GM21825 (cell line): ENCODE data around the gene SFTPD.
"Not testable (repeated sequence)": the region's sequence is repeated elsewhere in the genome, so short reads cannot be mapped to it uniquely, and the experiment has no call there.

Source experiments
- ATAC-seq: cut with Tn5 transposase; IDR thresholded peaks from one replicate; pipeline ENCODE4 v1.9.1; 2021; ENCODE audit warnings: mild to moderate bottlenecking, moderate library complexity; ENCODE audit not compliant: unreplicated experiment

The SFTPD gene

GRCh38 chr10:79948976-79949722 is at the start of gene SFTPD:
Gene SFTPD, minus strand, starts transcription at chr10:79949105. Its CDS starts 2,446 bp downstream, at chr10:79946659.
- ATAC-seq, result no peak

DNA sequence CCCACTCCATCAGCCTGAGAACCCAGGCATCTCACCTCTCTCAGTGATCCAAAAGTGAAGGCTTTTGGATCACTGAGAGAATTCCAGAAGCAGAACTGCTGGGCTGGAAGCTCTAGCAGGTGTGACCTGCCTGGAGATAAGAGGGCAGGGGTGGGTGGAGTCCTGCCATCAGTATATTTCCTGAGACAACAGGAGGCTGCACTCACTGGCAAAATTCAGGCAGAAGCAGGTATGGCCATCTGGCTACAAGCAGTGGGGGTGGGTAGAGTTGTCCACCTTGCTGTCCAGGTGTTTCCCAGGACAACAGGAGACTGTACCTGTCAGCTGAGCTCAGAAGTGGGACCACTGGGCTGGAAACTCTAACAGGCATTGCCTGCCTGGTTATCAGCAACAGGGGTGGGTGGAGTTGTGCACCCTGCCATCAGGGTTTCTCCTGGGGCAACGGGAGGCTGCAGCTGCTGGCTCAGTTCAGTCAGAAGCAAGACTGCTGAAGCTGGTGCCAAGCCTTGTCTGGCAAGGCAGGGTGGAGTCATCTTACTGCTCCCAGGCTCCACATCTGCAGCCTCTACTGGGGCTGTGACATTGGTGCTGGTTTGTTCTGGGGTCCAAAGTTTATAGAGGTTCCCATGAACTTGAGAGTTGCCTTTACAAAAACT is 47.2 kb upstream of the SFTPD start:
- ATAC-seq, result no peak

DNA sequence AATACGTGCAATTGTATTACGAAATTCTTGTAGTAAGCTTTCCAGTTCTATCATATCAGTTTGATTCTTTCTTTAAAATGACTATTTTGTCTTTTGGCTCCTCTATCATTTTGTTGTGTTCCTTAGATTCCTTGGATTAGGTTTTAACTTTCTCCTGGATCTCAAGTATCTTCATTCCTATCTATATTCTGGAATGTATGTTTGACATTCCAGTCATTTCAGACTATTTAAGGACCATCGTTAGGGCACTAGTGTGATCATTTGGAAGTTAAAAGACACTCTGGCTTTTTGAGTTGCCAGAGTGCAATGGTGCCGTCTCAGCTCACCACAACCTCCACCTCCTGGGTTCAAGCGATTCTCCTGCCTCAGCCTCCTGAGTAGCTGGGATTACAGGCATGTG is 45.7 kb upstream of the SFTPD start:
- ATAC-seq, result no peak

DNA sequence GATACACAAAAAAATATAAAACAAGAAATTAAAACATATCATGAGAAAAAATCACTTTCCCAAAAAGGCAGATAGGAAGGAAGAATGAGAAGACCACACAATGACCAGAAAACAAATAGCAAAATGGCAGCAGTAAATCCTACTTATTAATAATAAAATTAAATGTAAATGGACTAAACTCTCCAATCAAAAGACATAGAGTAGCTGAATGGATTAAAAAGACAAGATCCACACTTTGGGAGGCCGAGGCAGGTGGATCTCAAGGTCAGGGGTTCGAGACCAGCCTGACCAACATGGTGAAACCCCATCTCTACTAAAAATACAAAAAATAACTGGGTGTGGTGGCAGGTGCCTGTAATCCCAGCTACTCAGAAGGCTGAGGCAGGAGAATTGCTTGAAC is 39.3 kb upstream of the SFTPD start:
- not testable (repeated sequence) for ATAC-seq

GRCh38 chr10:79986661-79987060 is 37.8 kb upstream of the SFTPD start:
- ATAC-seq, result not testable (repeated sequence)

DNA sequence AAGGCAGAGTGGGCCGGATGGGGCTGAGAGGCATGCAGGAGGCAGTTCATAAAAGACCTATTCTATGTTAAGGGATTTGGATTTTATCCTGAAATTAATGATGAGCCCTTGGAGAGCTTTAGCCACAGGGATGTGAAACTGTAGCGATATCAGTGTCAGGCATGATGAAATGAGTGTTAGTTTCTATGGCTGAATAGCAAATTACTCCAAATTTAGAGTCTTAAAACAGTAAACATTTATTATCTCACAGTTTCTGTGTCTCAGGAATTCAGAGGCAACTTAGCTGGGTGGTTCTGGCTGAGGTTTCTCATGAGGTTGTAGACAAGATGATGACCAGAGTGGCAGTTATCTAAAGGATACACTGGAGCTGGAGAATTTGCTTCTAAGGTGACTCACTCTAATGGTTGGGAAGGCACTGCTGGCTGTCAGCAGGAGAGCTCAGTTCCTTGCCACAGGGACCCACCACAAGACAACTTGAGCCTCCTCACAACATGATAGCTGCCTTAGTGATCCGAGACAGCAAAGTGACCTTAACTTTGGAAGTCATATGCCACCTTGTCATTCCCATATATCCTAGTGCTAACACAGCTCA is 36.7 kb upstream of the SFTPD start:
- ATAC-seq, result no peak

GRCh38 chr10:79984851-79985250 is 35.9 kb upstream of the SFTPD start:
- ATAC-seq, result no peak

GRCh38 chr10:79983286-79983909 is 34.5 kb upstream of the SFTPD start:
- no peak for ATAC-seq

GRCh38 chr10:79982861-79983260 is 34.0 kb upstream of the SFTPD start:
- ATAC-seq, result no peak

DNA sequence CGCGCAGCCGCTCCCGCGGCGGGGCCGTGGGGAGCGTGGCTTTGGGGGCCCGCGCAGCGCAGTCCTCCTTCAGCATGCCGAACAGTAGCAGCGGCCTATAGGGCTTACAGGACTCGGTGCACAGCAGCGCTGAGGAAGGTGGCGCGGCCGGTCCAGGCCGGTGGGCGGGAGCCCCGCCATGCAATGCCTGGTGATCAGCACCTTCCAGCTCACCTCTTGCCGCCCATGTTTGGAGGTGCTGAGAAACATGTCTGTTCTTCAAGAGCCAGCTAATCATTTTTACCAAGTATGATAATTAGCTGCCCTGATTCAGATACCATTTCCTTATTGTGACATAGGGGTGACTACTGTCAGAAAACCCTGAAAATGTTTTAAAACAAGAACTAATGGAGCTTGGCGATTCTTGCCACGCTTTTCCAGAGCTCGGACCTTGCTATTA is 33.5 kb upstream of the SFTPD start:
- ATAC-seq, result no peak

DNA sequence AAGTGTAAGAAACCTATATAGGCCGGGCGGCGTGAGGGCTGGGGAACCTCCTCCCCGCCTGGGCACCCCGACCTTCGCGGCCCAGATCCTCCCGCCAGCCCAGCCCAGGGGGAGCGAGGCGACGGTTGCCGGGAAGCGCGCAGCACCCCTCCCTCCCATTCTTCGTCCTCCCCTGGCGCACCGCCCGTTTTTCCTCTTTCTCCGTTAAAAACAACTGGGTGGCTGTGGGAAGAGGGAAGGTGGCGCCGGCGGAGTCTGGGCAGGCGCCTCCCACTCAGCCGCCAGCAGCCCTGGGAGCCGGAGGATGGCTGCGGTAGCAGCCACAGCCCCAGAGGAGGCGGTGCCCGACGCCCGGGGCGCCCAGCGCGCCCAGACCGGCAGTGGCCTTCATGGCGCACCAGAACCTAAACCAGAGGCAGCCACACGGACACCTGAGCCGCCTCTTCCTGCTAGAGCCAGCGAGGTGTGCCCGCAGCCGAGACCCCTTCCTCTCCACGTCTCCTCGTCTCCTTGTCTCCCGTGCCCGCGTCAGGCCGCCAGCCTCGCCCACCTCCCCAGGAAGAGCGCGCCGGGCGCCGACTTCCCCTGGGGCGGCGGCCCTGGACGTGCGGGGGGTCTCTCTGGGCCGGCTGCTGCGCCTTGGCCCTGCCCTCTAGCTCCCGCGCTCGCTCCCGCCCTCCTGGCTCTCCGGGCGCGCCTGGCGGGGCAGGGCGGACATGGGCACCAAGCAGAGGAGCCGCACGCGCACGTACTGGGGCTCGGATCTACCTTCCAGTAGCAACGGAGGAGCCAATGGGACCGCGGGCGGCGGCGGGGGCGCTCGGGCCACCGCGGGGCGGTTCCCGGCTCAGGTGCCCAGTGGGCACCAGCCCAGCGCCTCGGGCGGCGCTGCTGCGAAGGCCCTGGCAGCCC is 32.8 kb upstream of the SFTPD start:
- ATAC-seq, result no peak

DNA sequence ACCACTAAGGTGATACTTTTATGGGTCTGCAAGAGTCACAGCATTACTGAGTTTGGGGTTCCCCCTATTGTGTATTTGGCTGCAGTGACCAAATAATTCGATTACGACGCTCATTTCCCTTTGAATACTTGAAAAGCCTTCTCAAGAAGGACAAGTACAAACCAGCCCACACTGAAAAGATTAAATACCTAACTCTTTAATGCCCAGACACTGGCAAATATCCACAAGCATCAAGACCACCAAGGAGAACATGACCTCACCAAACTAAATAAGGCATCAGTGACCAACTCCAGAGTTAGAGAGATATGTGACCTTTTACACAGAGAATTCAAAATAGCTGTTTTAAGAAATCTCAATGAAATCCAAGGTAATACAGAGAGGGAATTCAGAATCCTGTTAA is 31.8 kb upstream of the SFTPD start:
- ATAC-seq, result no peak

DNA sequence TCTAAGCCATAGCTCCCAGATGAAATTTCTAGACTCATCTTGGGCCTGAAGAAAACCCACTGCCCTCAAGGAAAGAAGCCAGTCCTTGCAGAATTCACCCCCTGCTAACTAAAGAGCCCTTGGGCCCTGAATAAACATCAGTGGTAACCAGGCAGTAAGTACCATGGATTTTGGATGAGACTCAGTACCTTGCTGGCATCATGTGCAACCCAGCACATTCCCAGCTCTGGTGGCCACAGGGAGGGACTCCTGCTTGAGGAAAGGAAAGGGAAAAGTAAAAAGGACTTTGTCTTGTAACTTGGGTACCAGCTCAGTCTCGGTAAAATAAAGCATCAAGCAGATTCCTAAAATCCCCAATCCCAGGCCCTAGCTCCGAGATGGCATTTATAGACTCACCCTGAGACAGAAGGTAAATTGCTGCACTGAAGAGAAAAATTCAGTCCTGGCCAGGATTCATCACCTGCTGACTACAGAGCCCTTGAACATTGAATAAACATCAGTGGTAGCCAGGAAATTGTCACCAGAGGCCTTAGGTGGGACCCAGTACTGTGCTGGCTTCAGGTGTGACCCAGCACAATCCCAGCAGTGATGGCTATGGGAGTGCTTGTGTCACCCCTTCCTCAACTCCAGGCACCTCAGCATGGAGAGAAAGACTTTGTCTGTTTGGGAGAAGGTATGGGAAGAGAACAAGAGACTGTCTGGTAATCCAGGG is 31.2 kb upstream of the SFTPD start:
- ATAC-seq, result no peak

DNA sequence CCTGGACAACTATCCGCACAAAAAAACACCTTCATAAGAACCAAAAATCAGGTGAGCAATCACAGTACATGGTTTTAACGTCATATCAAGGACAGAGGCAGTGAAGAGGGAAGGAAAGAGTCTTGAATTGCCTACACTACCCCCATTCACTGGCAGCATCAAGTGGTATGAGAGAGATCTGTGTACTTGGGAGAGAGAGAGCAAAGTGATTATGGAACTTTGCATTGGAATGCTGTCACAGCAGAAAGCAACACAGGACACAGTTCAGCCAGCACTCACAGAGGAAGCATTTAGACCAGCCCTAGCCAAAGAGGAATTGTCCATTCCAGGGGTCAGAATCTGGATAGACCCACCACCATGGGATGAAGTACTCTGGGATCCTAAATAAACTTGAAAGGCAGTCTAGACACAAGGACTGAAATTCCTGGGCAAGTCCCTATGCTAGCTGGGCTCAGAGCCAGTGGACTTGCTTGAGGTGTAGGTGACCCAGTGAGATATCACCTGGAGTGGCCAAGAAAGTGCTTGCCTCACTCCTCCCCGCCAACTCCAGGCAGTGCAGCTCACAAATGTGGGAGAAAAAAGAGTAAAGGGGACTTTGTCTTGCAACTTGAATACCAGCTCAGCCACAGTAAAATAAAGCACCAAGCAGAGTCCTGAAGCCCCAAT is 30.5 kb upstream of the SFTPD start:
- ATAC-seq, result no peak

DNA sequence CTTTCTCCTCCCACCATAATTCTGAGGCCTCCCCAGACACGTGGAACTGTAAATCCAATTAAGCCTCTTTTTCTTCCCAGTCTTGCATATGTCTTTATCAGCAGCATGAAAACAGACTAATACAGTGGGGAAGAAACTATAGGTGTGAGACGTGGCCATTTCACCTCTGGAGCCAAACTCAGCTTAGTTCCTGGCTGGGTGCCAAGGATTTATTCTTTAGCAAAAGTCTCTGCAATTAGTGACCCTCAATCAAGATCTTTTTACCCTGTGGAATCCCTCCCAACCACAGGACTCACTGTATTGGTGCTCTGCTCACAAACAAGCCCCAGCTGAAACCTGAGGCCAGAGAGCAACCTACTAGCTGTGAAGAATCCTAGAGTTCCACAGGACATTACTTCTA is 28.1 kb upstream of the SFTPD start:
- ATAC-seq, result no peak

DNA sequence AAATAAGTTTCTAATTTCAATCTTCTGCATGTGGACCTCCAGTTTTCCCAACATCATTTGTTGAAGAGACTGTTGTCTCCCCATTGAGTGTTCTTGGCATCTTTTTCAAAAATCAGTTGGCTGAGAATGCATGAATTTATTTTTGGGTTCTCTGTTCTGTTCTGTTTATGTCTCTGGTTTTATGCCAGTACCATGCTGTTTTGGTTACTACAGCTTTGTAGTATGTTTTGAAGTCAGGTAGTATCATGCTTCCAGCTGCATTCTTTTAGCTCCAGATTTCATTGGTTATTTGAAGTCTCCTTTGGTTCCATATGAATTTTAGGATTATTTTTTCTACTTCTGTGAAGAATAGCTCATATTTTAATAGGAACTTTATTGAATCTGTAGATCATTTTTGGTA is 21.2 kb upstream of the SFTPD start:
- ATAC-seq, result no peak

DNA sequence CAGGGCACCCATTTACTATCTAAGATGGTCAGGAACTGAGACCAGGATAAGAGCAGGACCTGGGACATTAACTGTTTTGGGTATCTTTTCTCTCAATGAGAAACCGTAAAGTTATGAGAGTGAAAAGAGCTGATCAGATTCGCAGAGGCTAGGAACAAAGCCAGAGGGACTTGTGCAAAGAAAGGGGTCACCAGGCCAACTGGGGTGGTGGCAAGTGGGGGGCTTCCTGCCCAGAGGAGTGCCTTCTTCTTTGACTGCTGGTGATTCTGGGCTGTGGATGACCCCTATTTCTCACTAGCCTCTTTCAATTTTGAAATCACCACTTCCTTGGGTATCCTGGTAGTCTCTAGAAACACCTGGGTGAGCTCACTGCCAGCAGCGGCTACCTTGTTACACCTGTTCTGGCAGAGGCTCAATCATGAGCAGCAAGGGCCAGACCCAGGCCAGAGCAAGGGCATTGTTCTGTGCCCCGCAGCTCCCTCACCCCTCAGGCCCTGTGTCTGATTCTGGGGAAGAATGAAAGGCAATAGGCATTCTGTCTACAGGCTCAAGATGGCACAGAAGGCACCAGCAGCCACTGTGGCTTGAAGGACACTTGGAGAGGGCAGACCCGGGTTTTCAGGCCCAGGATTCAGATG is 999 bp downstream of the SFTPD start:
- no peak for ATAC-seq

- ATAC-seq, result no peak
Observed at GRCh38 chr10:79947083-79947415, 1.9 kb downstream of the SFTPD start.
